Astrocyte of the cerebellum (primary cell): ENCODE data around the gene AAGAB.

Experiments used
- DNase-seq: peaks from one replicate; pipeline ENCODE4 v3.0.0-alpha.2; 2011; ENCODE audit warnings: low read depth
- H3K4me3 ChIP-seq: 2 replicates; pipeline ENCODE4 v1.5.1; 2011; ENCODE audit warnings: mild to moderate bottlenecking, low read depth, low read length, moderate library complexity
- in situ Hi-C: cut with HindIII; loops from 2 replicates; pipeline ENCODE4 v1.10.0; 2017; ENCODE audit warnings: low sequenced_read_pairs
- TF ChIP-seq, protein P1 (sequence below): IDR thresholded peaks from 2 replicates; pipeline ENCODE4 v1.5.1; 2012; ENCODE audit warnings: low read length, low read depth, moderate library complexity, mild to moderate bottlenecking; ENCODE audit errors: missing control alignments

The AAGAB gene

DNA sequence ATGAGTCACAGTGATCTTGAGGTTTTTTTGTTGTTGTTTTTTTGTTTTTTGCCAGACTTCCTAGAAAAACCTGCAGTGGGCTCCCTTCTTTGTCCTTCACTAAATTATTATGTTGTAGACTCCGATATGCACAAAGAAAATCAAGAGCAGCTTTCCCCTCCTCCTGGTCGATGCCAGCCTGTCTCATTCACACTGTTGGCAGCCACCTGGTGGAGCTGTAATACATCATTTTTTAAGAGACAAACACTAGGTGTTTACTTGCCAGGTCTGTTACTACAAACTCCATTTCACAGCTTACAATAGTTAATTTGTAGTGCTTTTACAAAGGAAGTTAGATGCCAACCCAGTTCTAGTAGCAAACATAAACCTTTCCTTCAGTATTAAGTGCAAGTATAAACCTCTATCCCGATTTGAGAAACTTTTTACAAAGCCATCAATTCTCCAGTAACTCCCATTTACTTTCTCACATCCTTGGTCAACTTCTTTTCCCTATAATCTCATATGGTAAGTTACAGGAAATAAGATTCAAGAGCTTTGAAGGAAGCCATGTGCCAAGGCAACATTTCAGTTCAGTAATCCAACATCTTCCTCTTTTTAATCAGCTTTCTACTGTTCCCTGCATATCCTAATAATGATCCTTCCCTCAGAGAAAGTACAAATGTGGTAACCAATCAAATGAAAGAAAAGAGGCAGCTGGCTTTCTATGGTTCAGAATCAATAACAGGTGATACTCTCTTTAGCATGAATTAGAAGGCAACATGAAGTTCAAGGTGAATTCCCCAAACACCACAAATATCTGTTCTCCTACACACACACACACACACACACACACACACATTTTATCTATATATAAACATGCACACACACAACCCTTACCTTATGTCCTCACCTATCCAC is 14.0 kb downstream of the AAGAB start:
- in situ Hi-C loops = no loop called here
- no peak for DNase-seq
- H3K4me3 ChIP-seq = no peak overlapping the region
- TF ChIP-seq, protein P1, sequence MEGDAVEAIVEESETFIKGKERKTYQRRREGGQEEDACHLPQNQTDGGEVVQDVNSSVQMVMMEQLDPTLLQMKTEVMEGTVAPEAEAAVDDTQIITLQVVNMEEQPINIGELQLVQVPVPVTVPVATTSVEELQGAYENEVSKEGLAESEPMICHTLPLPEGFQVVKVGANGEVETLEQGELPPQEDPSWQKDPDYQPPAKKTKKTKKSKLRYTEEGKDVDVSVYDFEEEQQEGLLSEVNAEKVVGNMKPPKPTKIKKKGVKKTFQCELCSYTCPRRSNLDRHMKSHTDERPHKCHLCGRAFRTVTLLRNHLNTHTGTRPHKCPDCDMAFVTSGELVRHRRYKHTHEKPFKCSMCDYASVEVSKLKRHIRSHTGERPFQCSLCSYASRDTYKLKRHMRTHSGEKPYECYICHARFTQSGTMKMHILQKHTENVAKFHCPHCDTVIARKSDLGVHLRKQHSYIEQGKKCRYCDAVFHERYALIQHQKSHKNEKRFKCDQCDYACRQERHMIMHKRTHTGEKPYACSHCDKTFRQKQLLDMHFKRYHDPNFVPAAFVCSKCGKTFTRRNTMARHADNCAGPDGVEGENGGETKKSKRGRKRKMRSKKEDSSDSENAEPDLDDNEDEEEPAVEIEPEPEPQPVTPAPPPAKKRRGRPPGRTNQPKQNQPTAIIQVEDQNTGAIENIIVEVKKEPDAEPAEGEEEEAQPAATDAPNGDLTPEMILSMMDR = no peak

DNA sequence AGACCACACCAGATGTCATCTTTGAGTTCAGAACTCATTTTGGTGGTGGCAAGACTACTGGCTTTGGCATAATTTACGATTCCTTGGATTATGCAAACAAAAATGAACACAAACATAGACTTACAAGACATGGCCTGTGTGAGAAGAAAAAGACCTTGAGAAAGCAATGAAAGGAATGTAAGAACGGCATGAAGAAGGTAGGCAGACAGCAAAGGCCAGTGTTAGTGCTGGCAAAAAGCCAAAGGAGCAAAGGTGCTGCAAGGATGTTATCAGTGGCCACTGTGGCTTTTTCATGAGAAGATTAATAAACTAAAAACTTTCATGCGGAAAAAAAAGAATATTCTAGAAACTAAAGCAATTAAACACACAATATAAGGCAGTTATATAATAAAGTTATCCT is 21.9 kb downstream of the AAGAB start:
- no peak for DNase-seq
- TF ChIP-seq, protein P1 = no peak
- H3K4me3 ChIP-seq = no peak overlapping the region
- in situ Hi-C loops = no loop called here

DNA sequence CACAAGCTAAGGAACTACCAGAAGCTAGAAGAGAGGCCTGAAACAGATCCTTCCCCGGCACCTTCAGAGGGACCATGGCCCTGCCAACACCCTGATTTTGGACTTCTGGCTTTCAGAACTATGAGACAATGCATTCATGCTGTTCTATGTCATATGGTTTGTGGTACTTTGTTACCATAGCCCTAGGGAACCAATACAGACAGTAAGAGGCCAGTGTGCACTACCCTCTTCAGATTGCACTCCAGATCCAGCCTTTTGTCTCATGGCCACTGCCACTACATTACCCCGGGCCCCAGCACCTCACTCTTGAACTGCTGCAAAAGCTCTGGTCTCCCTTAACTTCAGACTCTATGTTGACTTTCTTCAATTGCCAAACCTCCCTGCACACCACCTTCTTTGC is 24.0 kb downstream of the AAGAB start:
- TF ChIP-seq, protein P1 = no peak
- in situ Hi-C loops = no loop called here
- no peak overlapping the region for H3K4me3 ChIP-seq
- DNase-seq = no peak

DNA sequence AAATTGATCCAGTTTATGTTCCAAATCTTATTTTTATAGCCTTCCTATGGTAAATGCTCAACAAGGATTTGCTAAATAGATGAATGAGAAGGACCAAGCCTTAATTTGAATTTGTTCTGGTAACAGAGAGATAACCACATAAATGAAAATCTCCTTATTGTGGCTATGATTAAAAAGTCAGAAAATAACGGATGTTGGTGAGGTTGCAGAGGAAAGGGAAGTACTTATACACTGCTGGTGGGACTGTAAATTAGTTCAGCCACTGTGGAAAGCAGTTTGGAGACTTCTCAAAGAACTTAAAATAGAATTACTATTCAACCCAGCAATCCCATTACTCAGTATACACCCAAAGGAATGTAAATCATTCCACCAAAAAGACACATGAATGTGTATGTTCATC is 26.2 kb downstream of the AAGAB start:
- in situ Hi-C loops = no loop called here
- no peak overlapping the region for H3K4me3 ChIP-seq
- TF ChIP-seq, protein P1 = no peak
- DNase-seq = no peak

DNA sequence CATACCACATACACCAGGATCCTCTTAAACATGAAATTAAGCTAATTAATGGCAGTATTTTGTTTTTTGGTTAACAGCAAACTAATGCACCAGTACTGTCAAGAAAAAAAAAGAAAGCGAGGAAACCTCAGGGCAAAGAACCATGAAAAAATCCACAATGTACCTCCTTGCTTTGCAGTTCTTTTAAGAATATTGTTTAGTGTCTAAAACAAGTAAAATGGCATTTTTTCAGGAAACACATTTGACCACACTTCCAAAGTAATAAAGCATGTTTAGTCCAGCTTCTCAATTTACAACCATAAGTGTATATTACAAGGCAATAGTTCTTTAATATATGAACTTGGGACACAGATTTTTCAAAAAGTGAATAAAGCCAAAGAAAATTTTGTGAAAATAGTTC is 26.6 kb downstream of the AAGAB start:
- in situ Hi-C loops = no loop called here
- TF ChIP-seq, protein P1 = no peak
- H3K4me3 ChIP-seq = no peak overlapping the region
- DNase-seq = no peak

DNA sequence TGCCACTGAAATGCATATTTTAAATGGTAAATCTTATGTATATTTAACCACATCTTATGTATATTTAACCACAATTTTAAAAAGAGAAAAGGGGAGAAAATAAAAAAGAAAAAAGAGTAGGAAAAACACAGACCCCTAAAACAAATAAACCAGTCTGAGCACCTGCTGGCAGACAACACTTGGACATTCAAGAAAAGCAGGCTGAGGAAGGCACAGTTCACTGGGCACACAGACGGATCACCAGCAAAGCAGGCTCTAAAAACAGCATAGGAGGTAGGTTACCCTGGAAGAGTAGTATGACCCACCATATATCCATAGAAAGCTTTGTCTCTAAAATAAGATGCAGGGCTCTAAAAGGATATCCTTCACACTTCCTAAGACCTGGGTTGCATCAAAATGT is 27.0 kb downstream of the AAGAB start:
- in situ Hi-C loops = no loop called here
- TF ChIP-seq, protein P1 = no peak
- no peak overlapping the region for H3K4me3 ChIP-seq
- no peak for DNase-seq
